ENCODE measurements around the gene GALNT18. TPM values are rescaled to one million over a fixed set of nuclear protein-coding genes. Genes with fewer than 3 reads are reported as not detected.

Gene GALNT18
- total RNA-seq, 4 donors from 2014 or later, result 3.5 to 31.4 (median 11.1) TPM

DNA sequence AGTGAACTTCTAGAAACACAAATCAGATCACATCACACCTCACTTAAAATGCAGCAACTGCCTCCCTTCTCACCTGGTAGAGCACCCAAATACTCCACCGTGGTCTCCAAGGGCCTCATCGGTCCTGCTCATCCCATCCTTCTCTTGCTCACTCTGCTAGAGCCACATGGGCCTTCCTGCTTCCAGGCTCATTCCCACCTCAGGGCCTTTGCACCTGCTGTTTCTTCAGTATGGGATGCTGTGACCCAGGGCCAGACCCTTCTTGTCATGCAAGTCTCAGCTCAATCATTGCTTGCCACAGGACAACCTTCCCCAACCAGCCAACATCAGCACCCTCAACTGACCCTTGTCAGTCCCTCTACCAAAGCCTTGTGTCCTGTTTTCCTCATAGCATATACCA lies 124.9 kb downstream of the GALNT18 start:
- DNase-seq, result no peak
- Histone ChIP-seq H3K4me1 (no peaks in the 10 kb centered on the region), H3K36me3 (no peaks in the 10 kb centered on the region), H3K27me3 (no peaks in the 10 kb centered on the region), H3K27ac (no peak overlapping the region), H3K4me3 (no peak overlapping the region), H3K9me3 (no peaks in the 10 kb centered on the region)
- no peak for TF ChIP-seq POLR2A (IDR thresholded peaks at IDR 0.05)
- TF ChIP-seq, protein P1, sequence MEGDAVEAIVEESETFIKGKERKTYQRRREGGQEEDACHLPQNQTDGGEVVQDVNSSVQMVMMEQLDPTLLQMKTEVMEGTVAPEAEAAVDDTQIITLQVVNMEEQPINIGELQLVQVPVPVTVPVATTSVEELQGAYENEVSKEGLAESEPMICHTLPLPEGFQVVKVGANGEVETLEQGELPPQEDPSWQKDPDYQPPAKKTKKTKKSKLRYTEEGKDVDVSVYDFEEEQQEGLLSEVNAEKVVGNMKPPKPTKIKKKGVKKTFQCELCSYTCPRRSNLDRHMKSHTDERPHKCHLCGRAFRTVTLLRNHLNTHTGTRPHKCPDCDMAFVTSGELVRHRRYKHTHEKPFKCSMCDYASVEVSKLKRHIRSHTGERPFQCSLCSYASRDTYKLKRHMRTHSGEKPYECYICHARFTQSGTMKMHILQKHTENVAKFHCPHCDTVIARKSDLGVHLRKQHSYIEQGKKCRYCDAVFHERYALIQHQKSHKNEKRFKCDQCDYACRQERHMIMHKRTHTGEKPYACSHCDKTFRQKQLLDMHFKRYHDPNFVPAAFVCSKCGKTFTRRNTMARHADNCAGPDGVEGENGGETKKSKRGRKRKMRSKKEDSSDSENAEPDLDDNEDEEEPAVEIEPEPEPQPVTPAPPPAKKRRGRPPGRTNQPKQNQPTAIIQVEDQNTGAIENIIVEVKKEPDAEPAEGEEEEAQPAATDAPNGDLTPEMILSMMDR (IDR thresholded peaks at IDR 0.05), result no peak

DNA sequence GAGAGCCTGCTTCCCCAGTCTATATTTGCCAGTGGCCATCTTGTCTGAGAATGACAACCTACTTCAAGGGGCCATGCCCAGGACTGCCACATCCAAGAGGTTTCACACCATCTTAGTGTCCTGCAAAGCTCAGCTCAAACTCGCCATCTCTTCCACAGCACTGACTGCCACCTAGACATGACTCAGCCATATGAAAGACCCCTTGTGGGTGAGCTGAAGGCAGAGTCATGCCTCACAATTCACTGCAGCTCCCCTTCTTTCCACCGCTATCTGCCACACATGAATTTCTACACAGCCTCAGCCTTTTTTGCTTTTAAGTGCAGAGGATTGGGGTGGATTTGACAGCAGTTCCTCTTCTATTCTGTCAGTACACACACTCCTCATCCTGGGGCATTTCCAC lies 127.5 kb downstream of the GALNT18 start:
- H3K27ac ChIP-seq, result no peak overlapping the region
- no peak for DNase-seq
- no peak overlapping the region for H3K4me3 ChIP-seq
- TF ChIP-seq, protein P1 (IDR thresholded peaks at IDR 0.05), result no peak
- TF ChIP-seq POLR2A (IDR thresholded peaks at IDR 0.05), result no peak
- no peaks in the 10 kb centered on the region for H3K27me3 ChIP-seq
- no peaks in the 10 kb centered on the region for H3K36me3 ChIP-seq
- no peaks in the 10 kb centered on the region for H3K4me1 ChIP-seq
- no peaks in the 10 kb centered on the region for H3K9me3 ChIP-seq

- Histone ChIP-seq H3K27ac (no peak overlapping the region), H3K36me3 (no peaks in the 10 kb centered on the region), H3K4me3 (no peak overlapping the region), H3K9me3 (no peaks in the 10 kb centered on the region), H3K4me1 (no peaks in the 10 kb centered on the region), H3K27me3 (no peaks in the 10 kb centered on the region)
- no peak for DNase-seq
- TF ChIP-seq POLR2A (IDR thresholded peaks at IDR 0.05), result no peak
- TF ChIP-seq, protein P1 (IDR thresholded peaks at IDR 0.05), result no peak
Observed at GRCh38 chr11:11493698-11494097, 128.1 kb downstream of the GALNT18 start.

DNA sequence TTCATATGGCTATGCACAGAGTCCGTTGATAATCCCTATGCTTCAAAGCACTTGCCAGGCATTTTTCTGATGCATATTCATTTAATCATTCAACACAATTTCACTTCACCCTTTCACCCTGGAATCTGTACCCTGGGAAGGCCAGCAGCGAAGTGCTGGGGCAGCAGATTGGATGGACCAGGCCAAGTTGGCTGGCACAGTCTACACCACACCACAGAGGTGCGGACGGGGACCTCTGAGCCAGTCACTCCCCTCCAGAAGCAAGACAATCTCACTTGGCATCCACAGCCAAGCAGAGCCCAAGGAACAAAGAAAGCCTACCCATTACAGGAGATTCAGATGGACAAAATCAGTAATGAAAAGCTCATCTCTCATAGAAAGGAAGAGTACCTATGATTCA lies 130.2 kb downstream of the GALNT18 start:
- H3K9me3 ChIP-seq, result no peaks in the 10 kb centered on the region
- no peak overlapping the region for H3K27ac ChIP-seq
- no peak overlapping the region for H3K4me3 ChIP-seq
- H3K36me3 ChIP-seq, result no peaks in the 10 kb centered on the region
- no peaks in the 10 kb centered on the region for H3K4me1 ChIP-seq
- no peaks in the 10 kb centered on the region for H3K27me3 ChIP-seq
- TF ChIP-seq, protein P1 (IDR thresholded peaks at IDR 0.05), result no peak
- no peak for TF ChIP-seq POLR2A (IDR thresholded peaks at IDR 0.05)
- DNase-seq, result no peak

DNA sequence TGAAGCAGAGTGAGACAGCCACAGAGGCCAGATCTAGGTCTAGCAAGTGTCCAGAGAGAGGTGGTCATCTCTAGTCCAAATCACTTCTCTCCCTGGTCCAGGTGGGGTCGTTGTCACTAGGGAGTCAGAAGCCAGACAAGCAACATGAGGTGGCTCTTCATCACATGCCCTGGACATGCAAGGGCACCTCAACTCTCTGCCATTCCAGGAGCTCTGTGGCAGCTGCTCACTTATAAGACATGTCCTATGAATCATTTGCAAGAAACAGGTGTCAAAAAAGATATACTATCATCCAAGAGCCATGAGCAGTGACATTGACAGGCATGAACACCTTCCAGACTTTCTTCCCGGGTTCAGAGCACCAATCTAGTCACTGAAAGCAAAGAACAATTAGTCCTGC lies 130.8 kb downstream of the GALNT18 start:
- Histone ChIP-seq H3K4me1 (no peaks in the 10 kb centered on the region), H3K36me3 (no peaks in the 10 kb centered on the region), H3K9me3 (no peaks in the 10 kb centered on the region), H3K4me3 (no peak overlapping the region), H3K27ac (no peak overlapping the region), H3K27me3 (no peaks in the 10 kb centered on the region)
- DNase-seq, result no peak
- TF ChIP-seq POLR2A (IDR thresholded peaks at IDR 0.05), result no peak
- TF ChIP-seq, protein P1 (IDR thresholded peaks at IDR 0.05), result no peak

- Histone ChIP-seq H3K9me3 (no peaks in the 10 kb centered on the region), H3K4me3 (no peak overlapping the region), H3K27ac (no peak overlapping the region), H3K4me1 (no peaks in the 10 kb centered on the region), H3K36me3 (no peaks in the 10 kb centered on the region), H3K27me3 (no peaks in the 10 kb centered on the region)
- DNase-seq, result no peak
- no peak for TF ChIP-seq POLR2A (IDR thresholded peaks at IDR 0.05)
- TF ChIP-seq, protein P1 (IDR thresholded peaks at IDR 0.05), result no peak
Observed at GRCh38 chr11:11486423-11486822, 135.4 kb downstream of the GALNT18 start.
